Neutrophil (primary cell): ENCODE data around the gene WDR82.

Source experiments
- H3K27ac ChIP-seq: fragments of 200-600 bp; sonication (generic); 2 replicates; pipeline ENCODE4 v1.5.1; 2016; ENCODE audit warnings: mild to moderate bottlenecking, moderate library complexity
- H3K27me3 ChIP-seq: fragments of 200-600 bp; sonication (generic); 2 replicates; pipeline ENCODE4 v1.6.0; 2016; ENCODE audit warnings: mild to moderate bottlenecking
- H3K36me3 ChIP-seq: fragments of 200-600 bp; sonication (generic); 2 replicates; pipeline ENCODE4 v1.5.1; 2017
- H3K4me1 ChIP-seq, 2 experiments: fragments of 200-600 bp in 1 of 2; sonication (generic) in 1 of 2; 1 replicate in 1 of 2; 2 replicates in 1 of 2; pipeline versions ENCODE4 v1.5.1 to v1.6.1; 2013 to 2016; ENCODE audit warnings: low read depth in 1 of 2, low read length in 1 of 2, mild to moderate bottlenecking in 1 of 2, moderate library complexity in 1 of 2; ENCODE audit not compliant: control insufficient read depth in 1 of 2, insufficient read depth in 1 of 2
- H3K4me3 ChIP-seq, 2 experiments: fragments of 200-600 bp in 1 of 2; sonication (generic) in 1 of 2; 1 replicate in 1 of 2; 2 replicates in 1 of 2; pipeline ENCODE4 v1.5.1; 2013 to 2016; ENCODE audit warnings: low read depth in 1 of 2, low read length in 1 of 2, mild to moderate bottlenecking in 1 of 2, moderate library complexity in 1 of 2
- H3K9me3 ChIP-seq: fragments of 200-600 bp; sonication (generic); 2 replicates; pipeline ENCODE4 v1.5.1; 2016
- CTCF ChIP-seq: fragments of 200-600 bp; sonication (generic); IDR thresholded peaks from 2 replicates; pipeline ENCODE4 v1.5.1; 2016; ENCODE audit warnings: antibody characterized with exemption

WDR82 gene

GRCh38 chr3:52305926-52306325 lies 27.5 kb upstream of the WDR82 start:
- no peak for TF ChIP-seq CTCF
- Histone ChIP-seq H3K9me3 (no peaks in the 10 kb centered on the region), H3K27ac (no peak overlapping the region), H3K36me3 (peaks cover 37% of the 10 kb centered on the region), H3K27me3 (no peaks in the 10 kb centered on the region), H3K4me3 (no peak overlapping the region), H3K4me1 (no peaks in the 10 kb centered on the region)

- H3K36me3 ChIP-seq = peaks cover 16% of the 10 kb centered on the region
- H3K4me3 ChIP-seq = no peak overlapping the region
- no peaks in the 10 kb centered on the region for H3K9me3 ChIP-seq
- H3K4me1 ChIP-seq = no peaks in the 10 kb centered on the region
- no peak for TF ChIP-seq CTCF
- H3K27me3 ChIP-seq = peaks cover 12% of the 10 kb centered on the region
- H3K27ac ChIP-seq = no peak overlapping the region
These were observed 25.4 kb upstream of the WDR82 start for GRCh38 chr3:52303811-52304210.

- peaks cover 21% of the 10 kb centered on the region for H3K27me3 ChIP-seq
- H3K4me1 ChIP-seq = no peaks in the 10 kb centered on the region
- H3K27ac ChIP-seq = no peak overlapping the region
- H3K36me3 ChIP-seq = peaks cover 16% of the 10 kb centered on the region
- H3K4me3 ChIP-seq = no peak overlapping the region
- H3K9me3 ChIP-seq = no peaks in the 10 kb centered on the region
- TF ChIP-seq CTCF = no peak
These were observed 24.1 kb upstream of the WDR82 start for GRCh38 chr3:52302426-52303145.

- Histone ChIP-seq H3K27ac (no peak overlapping the region), H3K4me1 (no peaks in the 10 kb centered on the region)
- TF ChIP-seq CTCF = no peak
These were observed 21.6 kb upstream of the WDR82 start for GRCh38 chr3:52299879-52300611.

GRCh38 chr3:52299247-52299878 lies 20.9 kb upstream of the WDR82 start:
- no peak for TF ChIP-seq CTCF
- Histone ChIP-seq H3K4me1 (no peaks in the 10 kb centered on the region), H3K27ac (no peak overlapping the region)

More at GRCh38 chr3:52299879-52300611, 21.6 kb upstream of the WDR82 start:
- Histone ChIP-seq H3K9me3 (no peaks in the 10 kb centered on the region), H3K36me3 (peaks cover 18% of the 10 kb centered on the region), H3K4me3 (no peak overlapping the region), H3K27me3 (peaks cover 21% of the 10 kb centered on the region)

More at GRCh38 chr3:52299247-52299878, 20.9 kb upstream of the WDR82 start:
- Histone ChIP-seq H3K36me3 (peaks cover 17% of the 10 kb centered on the region), H3K9me3 (no peaks in the 10 kb centered on the region), H3K4me3 (no peak overlapping the region), H3K27me3 (peaks cover 21% of the 10 kb centered on the region)
